Lower lobe of right lung (tissue), 2 donors: Measurements from ENCODE around the gene GNA12. TPM values are rescaled to one million over a fixed set of nuclear protein-coding genes. Genes with fewer than 3 reads are reported as not detected.

Experiments
- ATAC-seq, 2 donors: fragments of 200-7000 bp; cut with Tn5 transposase; one replicate each; pipeline ENCODE4 v1.9.1; 2020 to 2022; ENCODE audit warnings: mild to moderate bottlenecking in 2 of 2, moderate library complexity in 2 of 2
- DNase-seq: peaks from one replicate; pipeline ENCODE4 v3.0.0-alpha.2; 2020
- H3K27ac ChIP-seq: fragments of 200-600 bp; one replicate; pipeline ENCODE4 v1.8.0; 2022
- H3K27me3 ChIP-seq: fragments of 200-600 bp; one replicate; pipeline ENCODE4 v1.8.0; 2022; ENCODE audit warnings: low read depth
- H3K36me3 ChIP-seq: fragments of 200-600 bp; one replicate; pipeline ENCODE4 v1.8.0; 2022; ENCODE audit warnings: mild to moderate bottlenecking
- H3K4me1 ChIP-seq: fragments of 200-600 bp; one replicate; pipeline ENCODE4 v1.8.0; 2022
- H3K4me3 ChIP-seq: fragments of 200-600 bp; one replicate; pipeline ENCODE4 v1.8.0; 2022; ENCODE audit warnings: mild to moderate bottlenecking
- H3K9me3 ChIP-seq: fragments of 200-600 bp; one replicate; pipeline ENCODE4 v1.8.0; 2022
- CTCF ChIP-seq: fragments of 200-600 bp; IDR thresholded peaks from one replicate; pipeline ENCODE4 v1.8.0; 2022; ENCODE audit warnings: antibody characterized with exemption, mild to moderate bottlenecking
- intact Hi-C: fragments of 100-400 bp; cut with DNase I; formaldehyde crosslinking; loops from one replicate; pipeline ENCODE4 v1.11.0; 2022
- long read RNA-seq: library from polyadenylated mRNA; unstranded; transcript quantifications from one replicate; pipeline ENCODE4 v2.0.0, GENCODE V29; 2021
- total RNA-seq: library from RNA; stranded (reverse); fragmentation: NEBNext Ultra II Directional; extraction: Animal tissue kit (Norgen Biotek cat#: 25700); gene quantifications from one replicate; pipeline ENCODE4 v1.2.1, GENCODE V29; 2021
- donor health status: DM: no; HTN: yes; CAD: no; lungs with severe emphysema.

The GNA12 gene
- total RNA-seq, result 41.6 TPM
- long read RNA-seq, full-length matches to known transcripts, result 86 of 124 reads
- long read RNA-seq, partial matches to known transcripts, result 4 of 124 reads
- long read RNA-seq, other reads (novel, unspliced or antisense), result 34 of 124 reads

GRCh38 chr7:2844153-2845033 lies at the start of gene GNA12:
Gene GNA12 (minus strand): TSS chr7:2844308. CDS start chr7:2844161, 147 bp downstream.
- intact Hi-C loops, result no loop called here

GRCh38 chr7:2893411-2893861 lies 49.3 kb upstream of the GNA12 start:
- Histone ChIP-seq H3K36me3 (no peaks in the 10 kb centered on the region), H3K9me3 (no peaks in the 10 kb centered on the region), H3K27me3 (peaks cover 11% of the 10 kb centered on the region), H3K4me3 (no peak overlapping the region), H3K4me1 (no peaks in the 10 kb centered on the region), H3K27ac (no peak overlapping the region)
- DNase-seq, result no peak
- TF ChIP-seq CTCF, result no peak
- no peak for ATAC-seq
- intact Hi-C loops, result no loop called here

More at GRCh38 chr7:2844153-2845033, at the start of gene GNA12:
- Histone ChIP-seq H3K27ac (peak within 1 kb of the TSS; percentile 72), H3K36me3 (no peaks in the 10 kb centered on the region), H3K9me3 (no peaks in the 10 kb centered on the region), H3K27me3 (no peaks in the 10 kb centered on the region), H3K4me1 (peaks cover 19% of the 10 kb centered on the region), H3K4me3 (peak within 1 kb of the TSS; percentile 73)
- ATAC-seq (peak; percentile 99), DNase-seq (peak; percentile 99)
- TF ChIP-seq CTCF, result no peak

- no peak for DNase-seq
- H3K36me3 ChIP-seq, result no peaks in the 10 kb centered on the region
- intact Hi-C loops, result no loop called here
- H3K4me1 ChIP-seq, result no peaks in the 10 kb centered on the region
- no peak for TF ChIP-seq CTCF
- ATAC-seq, result no peak
- peaks cover 11% of the 10 kb centered on the region for H3K27me3 ChIP-seq
- H3K9me3 ChIP-seq, result no peaks in the 10 kb centered on the region
- H3K4me3 ChIP-seq, result no peak overlapping the region
- H3K27ac ChIP-seq, result no peak overlapping the region
These were observed 48.4 kb upstream of the GNA12 start for GRCh38 chr7:2892549-2892948.

GRCh38 chr7:2887816-2888215 lies 43.7 kb upstream of the GNA12 start:
- Histone ChIP-seq H3K27ac (no peak overlapping the region), H3K4me1 (no peaks in the 10 kb centered on the region), H3K9me3 (no peaks in the 10 kb centered on the region), H3K27me3 (no peaks in the 10 kb centered on the region), H3K4me3 (no peak overlapping the region), H3K36me3 (no peaks in the 10 kb centered on the region)
- intact Hi-C loops, result no loop called here
- DNase-seq (no peak), ATAC-seq (no peak)
- no peak for TF ChIP-seq CTCF

GRCh38 chr7:2886900-2887299 lies 42.8 kb upstream of the GNA12 start:
- Histone ChIP-seq H3K36me3 (no peaks in the 10 kb centered on the region), H3K4me3 (no peak overlapping the region), H3K9me3 (no peaks in the 10 kb centered on the region), H3K27me3 (no peaks in the 10 kb centered on the region), H3K4me1 (no peaks in the 10 kb centered on the region), H3K27ac (no peak overlapping the region)
- intact Hi-C loops, result no loop called here
- DNase-seq, result no peak
- peak; percentile 51 for TF ChIP-seq CTCF
- peak; percentile 67 to 73 for ATAC-seq
